Cardiac fibroblast (primary cell): Measurements from ENCODE around the gene ZNF543.

ENCODE experiments used
- DNase-seq, 2 donors: peaks; one replicate each; pipeline versions ENCODE4 v3.0.0 to v3.0.0-alpha.2; 2010; ENCODE audit warnings: low read depth in 2 of 2
- H3K4me3 ChIP-seq, 2 donors: replicated peaks in 1 of 2; 1 replicate in 1 of 2; 2 replicates in 1 of 2; pipeline ENCODE4 v1.5.1; 2011; ENCODE audit warnings: low read depth in 2 of 2, low read length in 2 of 2, mild to moderate bottlenecking in 2 of 2, moderate library complexity in 1 of 2
- TF ChIP-seq, protein P1 (sequence below): IDR thresholded peaks from one replicate; pipeline ENCODE4 v1.5.1; 2011; ENCODE audit warnings: low read depth, mild to moderate bottlenecking, low read length, inconsistent platforms

ZNF543 gene

DNA sequence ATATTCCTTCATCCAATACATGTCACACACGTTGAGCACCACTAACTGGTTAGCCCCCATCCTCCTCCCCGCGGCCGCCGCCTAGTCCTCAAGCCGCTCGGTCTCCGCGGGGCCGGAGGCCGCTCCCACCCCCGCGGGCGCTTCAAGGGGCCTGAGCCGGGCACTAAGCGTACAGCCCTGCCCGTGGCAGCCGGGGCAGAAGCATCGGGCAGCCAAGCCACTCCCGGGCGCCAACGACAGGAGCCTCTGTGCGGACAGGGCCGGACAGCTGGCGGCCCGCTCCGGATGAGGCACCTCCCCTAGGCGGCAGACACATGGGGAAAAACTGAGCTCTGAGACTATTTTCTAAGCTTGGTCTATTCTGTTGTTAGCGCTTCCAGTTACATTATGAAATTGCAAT is 2.8 kb upstream of the ZNF543 start:
- peak in 1 of 2 donors; percentile 12 for DNase-seq
- peak overlapping the region; percentile 8 to 16 for H3K4me3 ChIP-seq
- TF ChIP-seq, protein P1, sequence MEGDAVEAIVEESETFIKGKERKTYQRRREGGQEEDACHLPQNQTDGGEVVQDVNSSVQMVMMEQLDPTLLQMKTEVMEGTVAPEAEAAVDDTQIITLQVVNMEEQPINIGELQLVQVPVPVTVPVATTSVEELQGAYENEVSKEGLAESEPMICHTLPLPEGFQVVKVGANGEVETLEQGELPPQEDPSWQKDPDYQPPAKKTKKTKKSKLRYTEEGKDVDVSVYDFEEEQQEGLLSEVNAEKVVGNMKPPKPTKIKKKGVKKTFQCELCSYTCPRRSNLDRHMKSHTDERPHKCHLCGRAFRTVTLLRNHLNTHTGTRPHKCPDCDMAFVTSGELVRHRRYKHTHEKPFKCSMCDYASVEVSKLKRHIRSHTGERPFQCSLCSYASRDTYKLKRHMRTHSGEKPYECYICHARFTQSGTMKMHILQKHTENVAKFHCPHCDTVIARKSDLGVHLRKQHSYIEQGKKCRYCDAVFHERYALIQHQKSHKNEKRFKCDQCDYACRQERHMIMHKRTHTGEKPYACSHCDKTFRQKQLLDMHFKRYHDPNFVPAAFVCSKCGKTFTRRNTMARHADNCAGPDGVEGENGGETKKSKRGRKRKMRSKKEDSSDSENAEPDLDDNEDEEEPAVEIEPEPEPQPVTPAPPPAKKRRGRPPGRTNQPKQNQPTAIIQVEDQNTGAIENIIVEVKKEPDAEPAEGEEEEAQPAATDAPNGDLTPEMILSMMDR = no peak

GRCh38 chr19:57319869-57320179 is 448 bp upstream of the ZNF543 start:
- H3K4me3 ChIP-seq = peak overlapping the region; percentile 80 to 89
- DNase-seq = no peak
- TF ChIP-seq, protein P1 = no peak

DNA sequence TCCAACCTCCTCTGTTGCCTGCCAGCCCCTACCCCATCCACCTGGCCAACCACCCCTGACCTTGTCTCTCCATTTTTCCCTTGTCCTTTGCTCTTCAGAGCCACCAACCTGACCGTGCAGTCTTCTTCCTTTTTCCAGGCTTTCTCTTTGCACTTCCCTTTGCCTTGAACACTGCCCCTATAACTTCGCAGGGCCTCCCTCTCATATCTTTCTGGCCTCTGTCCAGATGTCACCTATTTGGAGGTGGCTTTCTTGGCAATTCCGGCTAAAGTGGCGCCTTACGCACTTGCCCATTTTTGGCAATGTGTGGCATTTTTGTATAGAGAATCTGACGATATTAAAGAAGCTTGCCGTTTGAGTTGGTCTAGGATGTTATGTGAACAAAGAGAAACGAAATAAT is 844 bp downstream of the ZNF543 start:
- TF ChIP-seq, protein P1 = no peak
- no peak for DNase-seq
- peak overlapping the region; percentile 80 to 89 for H3K4me3 ChIP-seq

DNA sequence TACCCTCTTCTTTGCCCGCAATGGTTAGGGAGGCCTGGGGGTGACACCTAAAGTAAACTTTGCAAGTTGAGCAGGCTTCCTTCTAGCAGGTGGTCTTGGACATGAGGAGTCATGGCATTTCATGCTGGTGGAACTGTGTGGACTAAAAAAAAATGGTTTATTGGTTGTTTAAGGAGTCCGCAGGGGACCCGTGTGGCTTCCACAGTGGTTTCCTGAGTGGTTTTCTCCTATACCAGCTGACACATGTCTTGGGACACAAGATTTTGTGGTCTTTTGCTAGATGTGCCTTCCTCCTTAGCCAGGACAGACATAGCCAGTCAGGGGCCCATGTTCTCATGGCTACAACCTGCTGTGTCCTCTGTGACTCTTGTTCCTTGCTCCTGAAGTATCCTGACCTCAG is 1.5 kb downstream of the ZNF543 start:
- TF ChIP-seq, protein P1 = no peak
- peak overlapping the region in 1 of 2 donors; percentile 80 for H3K4me3 ChIP-seq
- DNase-seq = no peak

- no peak overlapping the region for H3K4me3 ChIP-seq
- DNase-seq = no peak
- TF ChIP-seq, protein P1 = no peak
These were observed 4.7 kb downstream of the ZNF543 start for GRCh38 chr19:57324992-57325391.

DNA sequence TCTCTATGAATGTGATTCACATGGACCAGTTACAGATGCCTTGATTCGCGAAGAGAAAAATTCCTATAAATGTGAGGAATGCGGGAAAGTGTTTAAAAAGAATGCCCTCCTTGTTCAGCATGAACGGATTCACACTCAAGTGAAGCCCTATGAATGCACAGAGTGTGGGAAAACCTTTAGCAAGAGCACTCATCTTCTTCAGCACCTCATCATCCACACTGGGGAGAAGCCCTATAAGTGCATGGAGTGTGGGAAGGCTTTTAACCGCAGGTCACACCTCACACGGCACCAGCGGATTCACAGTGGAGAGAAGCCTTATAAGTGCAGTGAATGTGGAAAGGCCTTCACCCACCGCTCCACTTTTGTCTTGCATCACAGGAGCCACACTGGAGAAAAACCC is 7.7 kb downstream of the ZNF543 start:
- no peak for DNase-seq
- no peak overlapping the region for H3K4me3 ChIP-seq
- TF ChIP-seq, protein P1 = no peak

DNA sequence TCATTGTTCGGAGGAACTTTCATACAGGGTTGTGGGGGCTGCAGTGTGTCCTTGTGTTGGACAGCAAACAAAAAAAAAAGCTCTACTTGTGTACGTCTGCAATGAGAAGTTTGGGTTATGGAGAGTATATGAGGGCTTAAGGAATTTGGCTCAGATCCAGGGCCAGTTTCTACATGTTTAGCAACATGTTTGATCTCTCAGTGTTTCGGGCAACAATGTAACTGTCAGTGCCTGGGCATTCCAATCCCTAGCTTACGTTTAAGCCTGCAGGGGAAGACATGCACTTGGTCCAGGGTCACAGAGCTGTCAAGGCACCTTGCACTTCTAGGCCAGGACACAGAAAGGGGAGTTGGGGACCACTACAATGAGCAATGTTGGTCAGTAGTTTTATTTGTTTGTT is 13.9 kb downstream of the ZNF543 start:
- TF ChIP-seq, protein P1 = no peak
- DNase-seq = peak in 1 of 2 donors; percentile 14
- H3K4me3 ChIP-seq = no peak overlapping the region
